Activated T-helper 2 cell treated with anti-CD3 and anti-CD28 coated beads, Interferon-gamma antibody, Interleukin-2, Interleukin-4, amounts not matched to agents 10 μg/mL and 5 μg/mL and 100 μg/mL, durations not matched to agents 14 hours and 24 hours and 36 hours (primary cell): ENCODE results near the gene APOL2. TPM values are rescaled to one million over a fixed set of nuclear protein-coding genes. Genes with fewer than 3 reads are reported as not detected.

ENCODE experiments used
- DNase-seq: peaks from one replicate; pipeline ENCODE4 v3.0.0; 2021; ENCODE audit warnings: low spot score
- H3K27ac Mint-ChIP-seq: one replicate; pipeline ENCODE4 v1.8.0; 2021; ENCODE audit warnings: mixed read lengths
- H3K27me3 Mint-ChIP-seq: one replicate; pipeline ENCODE4 v1.8.0; 2021; ENCODE audit warnings: low read depth, mixed read lengths
- H3K36me3 Mint-ChIP-seq: one replicate; pipeline ENCODE4 v1.8.0; 2021; ENCODE audit warnings: low read depth, mixed read lengths
- H3K4me1 Mint-ChIP-seq: one replicate; pipeline ENCODE4 v1.8.0; 2021; ENCODE audit warnings: low read depth, mixed read lengths
- H3K4me3 Mint-ChIP-seq: one replicate; pipeline ENCODE4 v1.8.0; 2021; ENCODE audit warnings: low read depth, mild to moderate bottlenecking, moderate library complexity, mixed read lengths
- H3K9me3 Mint-ChIP-seq: one replicate; pipeline ENCODE4 v1.8.0; 2021; ENCODE audit warnings: mixed read lengths
- intact Hi-C: fragments of 100-400 bp; cut with micrococcal nuclease; formaldehyde crosslinking; loops from one replicate; pipeline ENCODE4 v1.15.1; 2023
- total RNA-seq: library from RNA; stranded (reverse); gene quantifications from 2 replicates; pipeline ENCODE4 v1.2.3, GENCODE V29; 2022

Gene APOL2, protein sequence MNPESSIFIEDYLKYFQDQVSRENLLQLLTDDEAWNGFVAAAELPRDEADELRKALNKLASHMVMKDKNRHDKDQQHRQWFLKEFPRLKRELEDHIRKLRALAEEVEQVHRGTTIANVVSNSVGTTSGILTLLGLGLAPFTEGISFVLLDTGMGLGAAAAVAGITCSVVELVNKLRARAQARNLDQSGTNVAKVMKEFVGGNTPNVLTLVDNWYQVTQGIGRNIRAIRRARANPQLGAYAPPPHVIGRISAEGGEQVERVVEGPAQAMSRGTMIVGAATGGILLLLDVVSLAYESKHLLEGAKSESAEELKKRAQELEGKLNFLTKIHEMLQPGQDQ
- 54.7 and 55.4 TPM in 2 replicates for total RNA-seq

DNA sequence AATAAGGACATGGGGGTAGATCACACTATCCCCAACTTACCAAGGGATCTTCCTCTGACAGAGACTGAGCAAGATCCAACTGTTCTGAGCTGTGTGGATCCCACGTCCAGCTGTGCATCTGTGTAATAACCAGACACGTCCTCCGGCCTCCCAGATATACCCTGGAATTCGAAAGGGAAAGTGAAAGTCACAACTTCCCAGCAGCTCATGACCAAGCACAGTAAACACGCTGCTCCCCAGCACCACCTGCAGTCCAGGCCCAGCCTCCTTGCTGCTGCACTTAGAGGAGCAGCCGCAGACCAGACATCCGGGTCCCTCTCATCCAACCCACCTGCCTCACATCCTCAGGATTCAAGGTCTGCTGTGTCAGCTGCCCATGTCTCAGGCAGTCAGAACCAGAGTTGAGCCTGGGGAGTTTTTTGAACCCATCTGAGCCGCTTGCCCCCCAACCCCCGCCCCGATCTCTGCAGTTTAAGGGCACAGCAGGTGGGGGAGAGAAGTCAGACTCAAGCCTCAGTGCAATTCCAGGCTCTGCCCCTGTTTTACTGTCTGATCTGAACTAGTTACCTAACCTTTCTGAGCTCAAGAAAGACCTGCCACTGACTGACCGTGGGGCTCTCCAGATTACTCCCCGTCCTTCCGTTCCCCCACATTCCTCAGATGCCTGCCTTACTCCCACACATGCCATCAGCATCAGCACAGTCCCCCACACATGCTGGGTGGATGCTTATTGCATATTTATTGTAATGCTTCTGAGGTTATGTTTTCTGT lies at the start of gene APOL2:
APOL2 (minus strand) TSS at position 127 of the 771 bp plus-strand sequence. CDS start 6,365 bp downstream, outside the sequence.
- peaks cover 35% of the 10 kb centered on the region for H3K4me1 Mint-ChIP-seq
- DNase-seq, result peak; percentile 87
- H3K36me3 Mint-ChIP-seq, result peaks cover 40% of the 10 kb centered on the region
- peaks cover 18% of the 10 kb centered on the region for H3K9me3 Mint-ChIP-seq
- H3K27ac Mint-ChIP-seq, result peak within 1 kb of the TSS; percentile 93
- H3K4me3 Mint-ChIP-seq, result peak within 1 kb of the TSS; percentile 95
- H3K27me3 Mint-ChIP-seq, result no peaks in the 10 kb centered on the region
- intact Hi-C loops, result loop anchor here (1.0 to 2.0 kb wide), 5 partner anchors 14 to 591 kb away; partner anchors contain the start of genes APOL1, APOL3 and APOL6

- intact Hi-C loops, result no loop called here
- Mint-ChIP-seq H3K4me1 (peaks cover 26% of the 10 kb centered on the region), H3K4me3 (no peak overlapping the region), H3K27me3 (no peaks in the 10 kb centered on the region), H3K27ac (no peak overlapping the region), H3K9me3 (no peaks in the 10 kb centered on the region), H3K36me3 (peaks cover 87% of the 10 kb centered on the region)
- no peak for DNase-seq
Measured at GRCh38 chr22:36288571-36289405, 49.5 kb upstream of the APOL2 start.

DNA sequence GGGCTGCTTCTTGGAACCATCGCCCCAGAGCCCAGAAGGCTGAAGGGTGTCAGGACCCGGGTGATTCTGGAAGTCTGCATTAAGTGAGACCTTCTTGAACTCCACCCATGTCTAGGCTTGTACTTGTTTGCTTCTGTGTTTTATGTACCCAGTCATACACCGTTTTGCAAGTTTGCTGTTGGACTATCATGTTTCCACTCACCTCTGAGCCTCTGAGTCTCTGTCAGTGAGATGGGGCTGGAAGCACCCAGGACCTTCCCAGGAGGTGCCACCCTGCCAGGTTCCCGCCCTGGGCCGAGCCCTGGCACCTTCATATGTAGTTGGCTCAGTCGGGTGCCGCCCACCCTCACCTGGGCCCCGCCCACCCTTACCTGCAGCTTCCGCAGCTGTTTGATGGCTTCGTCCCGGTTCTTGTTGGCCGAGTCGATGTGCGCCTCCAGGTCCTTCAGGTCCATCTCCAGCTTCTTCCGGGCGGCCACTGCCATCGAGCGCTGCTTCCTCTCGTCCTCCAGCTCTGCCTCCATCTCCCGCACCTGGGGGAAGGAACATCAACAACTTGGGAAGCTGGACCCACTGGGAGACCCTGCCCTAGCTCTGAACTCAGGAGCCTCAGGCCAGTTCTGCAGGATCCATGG lies 48.7 kb upstream of the APOL2 start:
- Mint-ChIP-seq H3K27ac (no peak overlapping the region), H3K27me3 (no peaks in the 10 kb centered on the region), H3K9me3 (no peaks in the 10 kb centered on the region), H3K4me3 (no peak overlapping the region), H3K4me1 (peaks cover 26% of the 10 kb centered on the region), H3K36me3 (peaks cover 86% of the 10 kb centered on the region)
- intact Hi-C loops, result no loop called here
- no peak for DNase-seq

DNA sequence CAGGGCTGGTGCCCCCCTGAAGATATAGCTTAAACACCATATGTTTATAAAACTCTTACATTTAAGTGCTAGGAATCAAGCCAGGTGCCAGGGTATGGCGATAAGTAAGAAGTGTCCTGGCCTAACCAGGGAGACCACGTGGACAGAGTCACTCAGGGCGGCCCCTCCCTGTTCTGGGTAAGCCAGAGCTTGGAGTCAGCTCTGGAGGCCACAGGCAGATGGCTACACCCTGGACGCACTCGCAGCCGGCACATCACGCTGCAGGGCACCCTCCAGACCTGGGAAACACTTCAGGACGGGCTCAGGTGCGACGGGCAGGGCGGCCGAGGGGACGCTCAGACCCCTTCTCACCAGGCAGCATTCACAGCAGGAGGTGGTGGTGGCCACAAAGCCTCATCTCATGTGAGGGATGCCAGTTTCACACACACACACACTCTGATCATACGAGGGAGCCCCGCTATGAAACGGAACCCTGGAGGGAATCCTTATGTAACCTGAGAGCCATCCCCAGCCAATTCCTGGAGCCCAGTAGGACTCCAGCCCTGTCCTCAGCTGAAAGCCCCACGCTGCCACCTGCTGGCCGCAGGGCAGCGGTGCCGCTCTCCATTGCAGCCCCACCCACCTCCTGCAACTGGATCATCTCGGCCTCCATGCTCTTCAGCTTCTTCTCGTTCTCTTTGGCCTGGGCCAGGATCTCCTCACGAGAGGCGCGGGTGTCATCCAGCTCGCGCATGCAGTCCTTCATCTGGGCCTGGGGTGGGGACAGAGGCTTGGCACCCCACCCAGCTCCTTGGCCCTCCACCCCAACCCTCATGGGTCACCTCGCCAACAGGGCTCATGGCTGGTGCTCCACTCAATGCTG lies 47.0 kb upstream of the APOL2 start:
- peaks cover 84% of the 10 kb centered on the region for H3K36me3 Mint-ChIP-seq
- no peaks in the 10 kb centered on the region for H3K27me3 Mint-ChIP-seq
- DNase-seq, result peak; percentile 56
- peaks cover 17% of the 10 kb centered on the region for H3K4me1 Mint-ChIP-seq
- peak overlapping the region; percentile 52 for H3K27ac Mint-ChIP-seq
- no peak overlapping the region for H3K4me3 Mint-ChIP-seq
- intact Hi-C loops, result no loop called here
- no peaks in the 10 kb centered on the region for H3K9me3 Mint-ChIP-seq

DNA sequence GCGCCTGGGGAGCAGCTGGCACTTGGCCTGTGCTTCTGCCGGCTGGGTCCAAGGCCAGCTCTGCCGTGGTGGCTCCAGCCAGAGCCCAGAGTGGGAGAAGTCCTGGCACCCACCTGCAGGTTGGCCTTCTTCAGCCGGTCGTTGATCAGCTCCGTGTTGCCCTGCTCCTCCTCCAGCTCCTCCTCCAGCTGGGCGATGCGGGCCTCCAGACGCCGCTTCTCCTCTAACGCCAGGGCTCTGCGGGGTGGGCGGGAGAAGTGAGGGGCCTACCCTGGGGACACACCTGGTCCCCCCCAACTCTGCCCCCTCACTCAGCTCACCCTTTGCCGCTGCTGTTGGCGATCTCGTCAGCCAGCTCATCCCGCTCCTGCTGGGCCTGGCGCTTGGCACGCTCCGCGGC lies 46.2 kb upstream of the APOL2 start:
- Mint-ChIP-seq H3K27me3 (no peaks in the 10 kb centered on the region), H3K4me1 (peaks cover 16% of the 10 kb centered on the region), H3K4me3 (no peak overlapping the region), H3K36me3 (peaks cover 85% of the 10 kb centered on the region), H3K9me3 (no peaks in the 10 kb centered on the region), H3K27ac (no peak overlapping the region)
- intact Hi-C loops, result no loop called here
- no peak for DNase-seq

GRCh38 chr22:36285017-36285416 lies 45.7 kb upstream of the APOL2 start:
- H3K4me1 Mint-ChIP-seq, result peaks cover 15% of the 10 kb centered on the region
- H3K27me3 Mint-ChIP-seq, result no peaks in the 10 kb centered on the region
- H3K4me3 Mint-ChIP-seq, result no peak overlapping the region
- H3K36me3 Mint-ChIP-seq, result peaks cover 87% of the 10 kb centered on the region
- no peak overlapping the region for H3K27ac Mint-ChIP-seq
- no peak for DNase-seq
- intact Hi-C loops, result no loop called here
- no peaks in the 10 kb centered on the region for H3K9me3 Mint-ChIP-seq

DNA sequence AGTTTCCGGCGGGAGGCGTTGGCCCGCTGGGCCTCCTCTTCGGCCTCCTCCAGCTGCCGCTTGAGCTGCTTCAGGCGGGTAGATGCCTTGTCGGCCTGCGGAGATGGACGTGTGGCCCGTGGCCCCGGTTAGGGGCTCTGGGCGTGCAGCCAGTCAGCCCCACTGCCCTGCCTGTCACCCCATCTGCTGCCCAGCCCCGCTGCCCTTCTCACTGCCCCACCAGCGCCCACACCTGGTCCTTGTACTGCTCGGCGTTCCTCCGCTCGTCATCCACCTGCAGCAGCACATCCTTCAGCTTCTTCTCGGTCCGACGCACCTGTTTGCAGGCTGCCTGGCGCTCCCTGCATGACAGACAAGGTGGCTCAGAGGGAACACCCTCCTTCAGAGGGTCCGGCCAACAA lies 44.8 kb upstream of the APOL2 start:
- no peak overlapping the region for H3K27ac Mint-ChIP-seq
- peaks cover 86% of the 10 kb centered on the region for H3K36me3 Mint-ChIP-seq
- DNase-seq, result no peak
- H3K4me1 Mint-ChIP-seq, result peaks cover 8% of the 10 kb centered on the region
- H3K27me3 Mint-ChIP-seq, result no peaks in the 10 kb centered on the region
- intact Hi-C loops, result no loop called here
- no peaks in the 10 kb centered on the region for H3K9me3 Mint-ChIP-seq
- H3K4me3 Mint-ChIP-seq, result no peak overlapping the region

- Mint-ChIP-seq H3K27me3 (no peaks in the 10 kb centered on the region), H3K36me3 (peaks cover 70% of the 10 kb centered on the region), H3K4me3 (no peak overlapping the region), H3K27ac (no peak overlapping the region), H3K4me1 (peaks cover 6% of the 10 kb centered on the region), H3K9me3 (no peaks in the 10 kb centered on the region)
- DNase-seq, result no peak
- intact Hi-C loops, result no loop called here
Measured at GRCh38 chr22:36282328-36282831, 43.1 kb upstream of the APOL2 start.

DNA sequence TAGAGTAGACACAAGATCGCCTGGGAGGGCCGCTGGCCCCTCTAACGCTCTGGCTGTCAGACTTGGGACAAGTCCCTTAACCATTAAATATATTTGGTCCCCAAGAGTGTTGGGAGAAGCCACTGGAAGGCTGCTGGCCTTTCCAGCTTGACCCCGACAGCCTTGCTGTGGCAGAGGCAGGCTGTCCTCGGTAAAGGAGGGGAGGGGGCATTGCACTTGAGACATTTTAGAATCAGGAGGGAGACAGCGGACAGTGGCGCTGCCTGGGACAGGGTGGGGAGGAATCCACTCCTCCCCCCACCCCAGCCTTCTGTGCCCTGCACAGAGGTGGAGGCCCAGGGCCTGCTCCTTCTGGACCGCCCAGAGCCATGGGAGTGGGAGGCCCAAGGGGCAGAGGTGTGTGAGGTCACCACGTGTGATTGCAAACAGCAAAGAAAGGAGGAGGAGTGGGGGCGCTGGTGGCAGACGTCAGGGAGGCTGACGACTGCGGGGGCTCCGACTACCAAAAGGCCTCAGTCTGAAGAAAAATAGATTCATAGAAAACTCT lies 42.5 kb upstream of the APOL2 start:
- Mint-ChIP-seq H3K4me3 (no peak overlapping the region), H3K27ac (no peak overlapping the region), H3K9me3 (no peaks in the 10 kb centered on the region), H3K4me1 (peaks cover 5% of the 10 kb centered on the region), H3K36me3 (peaks cover 64% of the 10 kb centered on the region), H3K27me3 (no peaks in the 10 kb centered on the region)
- DNase-seq, result no peak
- intact Hi-C loops, result no loop called here

DNA sequence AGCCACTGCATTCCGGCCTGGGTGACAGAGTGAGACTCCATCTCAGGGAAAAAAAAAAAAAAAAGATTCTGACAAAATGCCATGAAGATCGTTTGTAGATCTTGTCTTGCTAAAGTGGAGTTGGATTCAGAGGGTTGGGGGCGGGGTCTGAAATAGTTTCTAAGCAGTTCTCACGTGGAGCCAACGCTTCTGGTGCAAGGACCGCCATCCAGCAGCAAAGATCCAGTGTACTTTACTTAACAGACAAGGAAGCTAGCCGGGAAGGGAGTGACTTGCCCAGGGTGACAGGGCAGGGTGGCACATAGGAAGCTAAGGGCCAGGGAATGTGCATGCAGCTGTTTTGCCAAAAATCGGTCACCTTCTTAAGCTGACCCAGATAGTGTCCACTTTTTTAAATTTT lies 41.1 kb upstream of the APOL2 start:
- DNase-seq, result no peak
- no peak overlapping the region for H3K27ac Mint-ChIP-seq
- no peaks in the 10 kb centered on the region for H3K9me3 Mint-ChIP-seq
- intact Hi-C loops, result no loop called here
- no peak overlapping the region for H3K4me3 Mint-ChIP-seq
- H3K27me3 Mint-ChIP-seq, result no peaks in the 10 kb centered on the region
- H3K36me3 Mint-ChIP-seq, result peaks cover 53% of the 10 kb centered on the region
- H3K4me1 Mint-ChIP-seq, result peaks cover 4% of the 10 kb centered on the region

GRCh38 chr22:36279219-36279666 lies 39.9 kb upstream of the APOL2 start:
- intact Hi-C loops, result loop anchor here (5.0 kb wide), 1 partner anchor 82 kb away; no protein-coding TSS in a partner anchor
- Mint-ChIP-seq H3K9me3 (no peaks in the 10 kb centered on the region), H3K4me1 (peaks cover 4% of the 10 kb centered on the region), H3K4me3 (no peak overlapping the region), H3K27ac (no peak overlapping the region), H3K27me3 (no peaks in the 10 kb centered on the region), H3K36me3 (peaks cover 42% of the 10 kb centered on the region)
- no peak for DNase-seq
